GM19452 (cell line): ENCODE results near the gene LACTBL1.
"Not testable (repeated sequence)": the region's sequence is repeated elsewhere in the genome, so short reads cannot be mapped to it uniquely, and the experiment has no call there.

ENCODE experiments used
- ATAC-seq: cut with Tn5 transposase; IDR thresholded peaks from one replicate; pipeline ENCODE4 v1.9.1; 2021; ENCODE audit not compliant: unreplicated experiment

Gene LACTBL1

GRCh38 chr1:22945171-22945570, 27.5 kb downstream of the LACTBL1 start:
- ATAC-seq, result not testable (repeated sequence)

- ATAC-seq, result no peak
Observed at GRCh38 chr1:22944346-22945055, 28.2 kb downstream of the LACTBL1 start.

GRCh38 chr1:22941257-22941656, 31.4 kb downstream of the LACTBL1 start:
- ATAC-seq, result no peak

GRCh38 chr1:22936681-22937080, 36.0 kb downstream of the LACTBL1 start:
- no peak for ATAC-seq

GRCh38 chr1:22935433-22935832, 37.2 kb downstream of the LACTBL1 start:
- no peak for ATAC-seq

GRCh38 chr1:22932803-22933470, 39.7 kb downstream of the LACTBL1 start:
- no peak for ATAC-seq

- no peak for ATAC-seq
Observed at GRCh38 chr1:22930240-22930912, 42.3 kb downstream of the LACTBL1 start.

GRCh38 chr1:22925111-22925510, 47.6 kb downstream of the LACTBL1 start:
- ATAC-seq, result no peak

- ATAC-seq, result no peak
Observed at GRCh38 chr1:22922640-22923039, 50.0 kb downstream of the LACTBL1 start.

- no peak for ATAC-seq
Observed at GRCh38 chr1:22921452-22922126, 51.1 kb downstream of the LACTBL1 start.

- ATAC-seq, result no peak
Observed at GRCh38 chr1:22920734-22921451, 51.8 kb downstream of the LACTBL1 start.

GRCh38 chr1:22920026-22920733, 52.5 kb downstream of the LACTBL1 start:
- no peak for ATAC-seq

- ATAC-seq, result no peak
Observed at GRCh38 chr1:22919341-22920025, 53.2 kb downstream of the LACTBL1 start.

GRCh38 chr1:22918644-22919043, 54.0 kb downstream of the LACTBL1 start:
- ATAC-seq, result no peak

- no peak for ATAC-seq
Observed at GRCh38 chr1:22917989-22918388, 54.7 kb downstream of the LACTBL1 start.

- ATAC-seq, result no peak
Observed at GRCh38 chr1:22916471-22916820, 56.2 kb downstream of the LACTBL1 start.

- ATAC-seq, result no peak
Observed at GRCh38 chr1:22915816-22916470, 56.7 kb downstream of the LACTBL1 start.

- no peak for ATAC-seq
Observed at GRCh38 chr1:22915231-22915630, 57.4 kb downstream of the LACTBL1 start.

GRCh38 chr1:22914633-22915217, 57.9 kb downstream of the LACTBL1 start:
- no peak for ATAC-seq
